Trophoblast cell (in vitro differentiated cells and primary cell): Measurements from ENCODE around the gene FAS.

Experiments used
- DNase-seq, 2 donors: peaks; one replicate each; pipeline ENCODE4 v3.0.0-alpha.2; 2016
- H2AFZ ChIP-seq: 2 replicates; pipeline ENCODE4 v1.6.1; 2013; ENCODE audit warnings: low read length, moderate library complexity, mild to moderate bottlenecking; ENCODE audit not compliant: insufficient read depth, poor library complexity
- H2AK5ac ChIP-seq: 2 replicates; pipeline ENCODE4 v1.6.1; 2013; ENCODE audit warnings: mild to moderate bottlenecking, low read length
- H2BK120ac ChIP-seq: 2 replicates; pipeline ENCODE4 v1.6.1; 2013; ENCODE audit warnings: low read length, mild to moderate bottlenecking, moderate library complexity; ENCODE audit not compliant: insufficient read depth, poor library complexity
- H2BK12ac ChIP-seq: 2 replicates; pipeline ENCODE4 v1.6.1; 2013; ENCODE audit warnings: mild to moderate bottlenecking, low read length, moderate library complexity
- H2BK5ac ChIP-seq: 2 replicates; pipeline ENCODE4 v1.6.1; 2013; ENCODE audit warnings: low read length, low read depth, moderate library complexity, mild to moderate bottlenecking; ENCODE audit not compliant: poor library complexity
- H3K14ac ChIP-seq: 2 replicates; pipeline ENCODE4 v1.6.1; 2013; ENCODE audit warnings: mild to moderate bottlenecking, low read length
- H3K18ac ChIP-seq: 2 replicates; pipeline ENCODE4 v1.6.1; 2013; ENCODE audit warnings: mild to moderate bottlenecking, low read length
- H3K23ac ChIP-seq: 2 replicates; pipeline ENCODE4 v1.6.1; 2013; ENCODE audit warnings: low read length
- H3K27ac ChIP-seq: 2 replicates; pipeline ENCODE4 v1.5.1; 2013; ENCODE audit warnings: low read depth, mild to moderate bottlenecking, inconsistent platforms, low read length, moderate library complexity
- H3K27me3 ChIP-seq: 2 replicates; pipeline ENCODE4 v1.6.1; 2013; ENCODE audit warnings: inconsistent platforms, mild to moderate bottlenecking, low read length, moderate library complexity; ENCODE audit not compliant: insufficient read depth
- H3K36me3 ChIP-seq, 2 experiments: 1 replicate in 1 of 2; 2 replicates in 1 of 2; pipeline ENCODE4 v1.6.1; 2013; ENCODE audit warnings: low read length in 2 of 2, mild to moderate bottlenecking in 2 of 2, moderate library complexity in 1 of 2; ENCODE audit not compliant: insufficient read depth in 2 of 2, control insufficient read depth in 1 of 2
- H3K4ac ChIP-seq: 2 replicates; pipeline ENCODE4 v1.6.1; 2013; ENCODE audit warnings: low read depth, mild to moderate bottlenecking, low read length, moderate library complexity
- H3K4me1 ChIP-seq, 2 experiments: 1 replicate in 1 of 2; 2 replicates in 1 of 2; pipeline ENCODE4 v1.6.1; 2013; ENCODE audit warnings: low read length in 2 of 2, mild to moderate bottlenecking in 2 of 2, moderate library complexity in 1 of 2; ENCODE audit not compliant: insufficient read depth in 2 of 2, control insufficient read depth in 1 of 2
- H3K4me2 ChIP-seq: 2 replicates; pipeline ENCODE4 v1.6.1; 2013; ENCODE audit warnings: inconsistent platforms, mild to moderate bottlenecking, low read length, moderate library complexity
- H3K4me3 ChIP-seq: 2 replicates; pipeline ENCODE4 v1.5.1; 2013; ENCODE audit warnings: mild to moderate bottlenecking, low read depth, low read length, inconsistent platforms
- H3K79me1 ChIP-seq: one replicate; pipeline ENCODE4 v1.6.1; 2013; ENCODE audit warnings: low read length
- H3K79me2 ChIP-seq: 2 replicates; pipeline ENCODE4 v1.6.1; 2013; ENCODE audit warnings: low read length, mild to moderate bottlenecking; ENCODE audit not compliant: control insufficient read depth, insufficient read depth, poor library complexity
- H3K9ac ChIP-seq: 2 replicates; pipeline ENCODE4 v1.6.1; 2013; ENCODE audit warnings: mild to moderate bottlenecking, low read length
- H3K9me3 ChIP-seq: 2 replicates; pipeline ENCODE4 v1.6.1; 2013; ENCODE audit warnings: low read depth, mild to moderate bottlenecking, control low read depth, inconsistent platforms, low read length; ENCODE audit not compliant: insufficient read depth
- H4K12ac ChIP-seq: 2 replicates; pipeline ENCODE4 v1.6.1; 2013; ENCODE audit warnings: low read depth, mild to moderate bottlenecking, low read length, moderate library complexity
- H4K8ac ChIP-seq: 2 replicates; pipeline ENCODE4 v1.6.1; 2013; ENCODE audit warnings: low read depth, mild to moderate bottlenecking, low read length, moderate library complexity
- H4K91ac ChIP-seq: one replicate; pipeline ENCODE4 v1.6.1; 2013; ENCODE audit warnings: low read depth, mild to moderate bottlenecking, low read length, moderate library complexity
- WGBS: extraction: QIAGEN DNeasy Blood & Tissue Kit; methylation state at CpG from one replicate; pipeline ENCODE4 v1.1.7; 2013; ENCODE audit warnings: missing lambda C conversion rate; ENCODE audit not compliant: insufficient read length, insufficient coverage; ENCODE audit errors: extremely low coverage; 5-methylcytosine and 5-hydroxymethylcytosine counted together

FAS gene

GRCh38 chr10:88983206-88983605, 7.4 kb upstream of the FAS start:
- H2BK12ac ChIP-seq = no peak overlapping the region
- H3K4ac ChIP-seq = no peak overlapping the region
- H2BK120ac ChIP-seq = no peak overlapping the region
- H3K14ac ChIP-seq = no peak overlapping the region
- no peak overlapping the region for H3K4me2 ChIP-seq
- no peak overlapping the region for H2AFZ ChIP-seq
- no peaks in the 10 kb centered on the region for H3K79me1 ChIP-seq
- H4K8ac ChIP-seq = no peak overlapping the region
- no peak overlapping the region for H3K18ac ChIP-seq
- H2BK5ac ChIP-seq = no peak overlapping the region
- H3K4me1 ChIP-seq = peaks cover 0 to 3% of the 10 kb centered on the region in 2 experiments
- H4K12ac ChIP-seq = no peak overlapping the region
- no peak overlapping the region for H3K23ac ChIP-seq
- H3K27me3 ChIP-seq = no peaks in the 10 kb centered on the region
- H2AK5ac ChIP-seq = no peak overlapping the region
- no peak overlapping the region for H3K27ac ChIP-seq
- H3K36me3 ChIP-seq = no peaks in the 10 kb centered on the region
- no peaks in the 10 kb centered on the region for H3K9me3 ChIP-seq
- WGBS = no CpG with 5 or more reads among the region's 2 CpGs
- H3K9ac ChIP-seq = no peak overlapping the region
- no peak overlapping the region for H4K91ac ChIP-seq
- no peak for DNase-seq
- no peaks in the 10 kb centered on the region for H3K79me2 ChIP-seq
- no peak overlapping the region for H3K4me3 ChIP-seq

DNA sequence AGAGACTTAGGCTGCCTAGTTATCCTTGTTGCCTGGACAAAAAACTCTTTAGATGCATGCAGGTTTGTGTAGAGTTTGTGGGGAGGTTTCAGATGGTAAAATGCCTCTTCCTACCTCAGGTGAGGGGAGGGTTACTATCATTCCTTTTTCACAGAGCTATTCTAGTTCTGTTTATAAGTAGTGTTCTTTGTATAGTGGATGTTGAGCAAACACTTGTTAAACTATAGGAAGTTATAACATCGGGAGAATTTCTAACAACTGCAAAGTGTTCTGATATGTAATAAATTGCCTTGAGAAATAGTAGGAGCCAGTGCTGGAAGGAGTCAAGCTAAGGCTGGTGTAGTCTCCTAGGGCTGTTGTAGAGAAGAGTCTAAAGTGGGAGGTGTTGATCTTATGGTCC, 6.7 kb upstream of the FAS start:
- H3K4me1 ChIP-seq = peaks cover 0 to 3% of the 10 kb centered on the region in 2 experiments

DNA sequence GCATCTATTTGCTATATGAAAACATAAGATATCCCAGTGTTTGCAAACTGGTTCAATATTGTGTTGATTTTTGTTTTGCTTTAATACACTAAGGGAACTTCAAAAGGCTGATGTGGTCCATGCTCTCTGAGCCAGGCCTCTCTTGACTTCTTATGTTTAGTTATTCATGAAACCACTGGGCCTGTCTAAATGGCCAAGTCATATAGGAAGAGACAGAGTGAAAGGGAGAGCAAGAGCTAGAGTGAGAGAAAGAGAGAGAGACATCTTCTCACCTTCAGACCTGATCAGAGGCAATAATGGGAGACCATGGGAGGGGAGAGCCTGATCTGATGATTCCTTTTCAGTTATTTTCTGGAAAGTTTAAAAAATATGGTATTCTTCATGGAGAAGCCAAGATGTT, 6.1 kb upstream of the FAS start:
- no peak overlapping the region for H3K18ac ChIP-seq
- H4K12ac ChIP-seq = no peak overlapping the region
- DNase-seq = no peak
- H4K91ac ChIP-seq = no peak overlapping the region
- no peak overlapping the region for H2AFZ ChIP-seq
- no peak overlapping the region for H3K4ac ChIP-seq
- no peak overlapping the region for H3K9ac ChIP-seq
- H3K14ac ChIP-seq = no peak overlapping the region
- peaks cover 3% of the 10 kb centered on the region for H3K27me3 ChIP-seq
- no peaks in the 10 kb centered on the region for H3K9me3 ChIP-seq
- H2AK5ac ChIP-seq = no peak overlapping the region
- no peaks in the 10 kb centered on the region for H3K79me1 ChIP-seq
- no peak overlapping the region for H3K4me2 ChIP-seq
- no peak overlapping the region for H4K8ac ChIP-seq
- no peak overlapping the region for H2BK5ac ChIP-seq
- no peak overlapping the region for H3K23ac ChIP-seq
- peaks cover 0 to 3% of the 10 kb centered on the region in 2 experiments for H3K4me1 ChIP-seq
- H3K27ac ChIP-seq = no peak overlapping the region
- H3K4me3 ChIP-seq = no peak overlapping the region
- no peak overlapping the region for H2BK120ac ChIP-seq
- H3K36me3 ChIP-seq = no peaks in the 10 kb centered on the region
- H2BK12ac ChIP-seq = no peak overlapping the region
- H3K79me2 ChIP-seq = no peaks in the 10 kb centered on the region

More for the DNA sequence above, 6.7 kb upstream of the FAS start:
- Histone ChIP-seq H3K9me3 (no peaks in the 10 kb centered on the region), H3K4ac (no peak overlapping the region), H3K18ac (no peak overlapping the region), H2BK120ac (no peak overlapping the region), H3K79me2 (no peaks in the 10 kb centered on the region), H3K36me3 (no peaks in the 10 kb centered on the region), H2AK5ac (no peak overlapping the region), H4K91ac (no peak overlapping the region), H2BK5ac (no peak overlapping the region), H2BK12ac (no peak overlapping the region), H3K27ac (no peak overlapping the region), H3K79me1 (no peaks in the 10 kb centered on the region), H3K23ac (no peak overlapping the region), H3K27me3 (no peaks in the 10 kb centered on the region), H4K8ac (no peak overlapping the region), H3K4me2 (no peak overlapping the region), H2AFZ (no peak overlapping the region), H4K12ac (no peak overlapping the region), H3K4me3 (no peak overlapping the region), H3K14ac (no peak overlapping the region), H3K9ac (no peak overlapping the region)
- no CpG with 5 or more reads among the region's 1 CpG for WGBS
- no peak for DNase-seq

DNA sequence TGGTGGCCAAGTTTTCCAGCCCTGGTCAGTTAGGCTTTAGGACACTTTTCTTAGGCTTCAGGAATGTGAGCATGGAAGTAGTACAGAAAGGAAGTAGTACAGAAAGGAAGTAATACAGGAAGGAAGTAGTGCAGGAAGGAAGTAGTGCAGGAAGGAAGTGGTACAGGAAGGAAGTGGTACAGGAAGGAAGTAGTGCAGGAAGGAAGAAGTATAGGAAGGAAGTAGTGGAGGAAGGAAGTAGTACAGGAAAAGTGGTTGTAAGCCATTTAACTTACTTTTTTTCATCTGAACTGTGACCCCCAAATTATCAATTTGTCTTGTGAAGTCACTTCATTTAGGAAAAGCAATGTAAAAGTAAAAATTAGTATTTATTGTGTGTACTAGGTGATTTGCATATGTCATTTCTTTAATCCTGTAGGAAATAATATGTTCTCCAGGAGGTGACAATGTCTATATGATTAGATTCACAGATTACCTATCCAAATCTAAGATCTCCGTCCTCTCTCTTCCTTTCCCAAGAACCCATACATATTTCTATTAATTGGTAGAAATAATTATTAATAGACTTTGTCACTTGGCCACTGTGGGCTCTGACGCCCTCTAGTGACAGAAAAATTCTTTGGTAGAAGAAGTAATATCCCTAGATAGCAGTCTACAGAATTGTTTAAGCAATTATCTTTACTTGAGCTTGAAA, 3.9 kb upstream of the FAS start:
- H3K79me1 ChIP-seq = peaks cover 6% of the 10 kb centered on the region
- H2BK5ac ChIP-seq = no peak overlapping the region
- H3K14ac ChIP-seq = no peak overlapping the region
- H4K12ac ChIP-seq = no peak overlapping the region
- no peak overlapping the region for H3K4ac ChIP-seq
- no peak overlapping the region for H2BK12ac ChIP-seq
- H3K4me1 ChIP-seq = peaks cover 0 to 5% of the 10 kb centered on the region in 2 experiments
- no peak overlapping the region for H3K23ac ChIP-seq
- no peak overlapping the region for H3K4me2 ChIP-seq
- no peak overlapping the region for H2AK5ac ChIP-seq
- no peak overlapping the region for H2AFZ ChIP-seq
- H3K27me3 ChIP-seq = peaks cover 16% of the 10 kb centered on the region
- no peak overlapping the region for H4K8ac ChIP-seq
- no peaks in the 10 kb centered on the region for H3K36me3 ChIP-seq
- no peak overlapping the region for H3K27ac ChIP-seq
- H4K91ac ChIP-seq = no peak overlapping the region
- peaks cover 3% of the 10 kb centered on the region for H3K9me3 ChIP-seq
- no CpG with 5 or more reads among the region's 2 CpGs for WGBS
- no peak overlapping the region for H3K9ac ChIP-seq
- no peak overlapping the region for H3K18ac ChIP-seq
- peak in 1 of 2 donors; percentile 78 for DNase-seq
- H2BK120ac ChIP-seq = no peak overlapping the region
- H3K4me3 ChIP-seq = no peak overlapping the region
- peaks cover 4% of the 10 kb centered on the region for H3K79me2 ChIP-seq
